ENCODE data around the gene CCDC81. TPM values are rescaled to one million over a fixed set of nuclear protein-coding genes. Genes with fewer than 3 reads are reported as not detected.
"Not testable (repeated sequence)": the region's sequence is repeated elsewhere in the genome, so short reads cannot be mapped to it uniquely, and the experiment has no call there.

Gene CCDC81
- total RNA-seq, 1 donor from 2014 or later, result 0.25 TPM

DNA sequence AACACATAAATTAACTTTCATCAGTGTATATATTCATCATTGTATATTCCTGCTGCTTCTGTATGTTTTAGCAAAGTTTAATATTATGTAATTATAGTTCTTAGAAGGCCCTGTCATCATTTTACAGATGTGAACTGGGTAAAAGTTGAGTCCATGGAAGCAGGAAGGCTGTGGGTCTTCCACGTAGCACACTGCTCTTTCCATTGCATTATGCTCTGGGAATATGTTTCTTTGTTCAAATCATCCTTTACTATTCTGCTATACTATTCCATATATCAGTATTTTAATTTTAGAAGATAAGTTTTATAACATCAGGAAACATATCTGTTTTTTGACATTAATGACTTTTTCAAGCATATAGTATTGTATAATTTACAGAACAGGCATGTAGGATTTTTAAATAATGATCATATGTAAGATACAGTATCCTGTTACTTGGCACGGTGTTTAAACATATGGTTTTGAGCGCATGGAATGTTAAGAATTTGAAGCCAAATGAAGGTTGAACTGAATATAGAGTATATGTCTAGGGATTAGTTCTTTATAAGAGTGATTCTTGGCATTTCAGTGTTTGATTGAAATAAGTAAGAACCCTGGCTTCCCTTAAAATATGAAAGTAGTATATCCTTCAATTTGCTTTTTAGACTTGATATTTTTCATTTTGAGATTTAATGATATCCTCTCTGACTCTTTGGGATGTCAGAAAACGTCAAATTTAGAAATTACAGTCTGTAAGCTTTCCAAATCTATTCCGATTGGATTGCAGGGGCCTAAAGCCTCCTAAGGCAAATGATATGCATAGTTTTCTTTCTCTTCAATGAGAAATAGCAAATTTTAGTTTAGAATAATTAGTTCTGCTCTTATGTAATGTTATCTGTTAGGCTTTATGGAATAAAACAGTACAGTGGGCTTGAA, 8.6 kb downstream of the CCDC81 start:
- intact Hi-C loops (cut with micrococcal nuclease), result no loop called here
- no peak for ATAC-seq

DNA sequence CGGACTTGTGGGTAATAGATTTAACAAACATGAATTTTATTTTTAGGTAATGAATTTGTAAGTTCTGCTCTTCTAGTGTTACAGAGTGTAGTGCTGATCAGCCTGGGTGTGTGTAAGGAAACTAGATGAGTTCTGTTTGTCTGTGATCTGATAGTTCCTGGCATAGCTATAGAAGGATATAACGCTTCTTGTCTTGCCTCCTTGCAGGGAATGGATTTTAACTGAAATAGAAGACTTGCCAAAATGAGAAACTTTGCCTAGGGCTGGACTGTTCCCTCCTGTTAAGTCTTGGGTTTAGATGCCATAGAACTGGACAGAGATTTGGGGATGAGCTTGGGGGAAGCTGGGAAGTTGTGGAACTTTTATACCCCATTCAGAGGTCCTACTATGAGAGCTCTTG, 11.6 kb downstream of the CCDC81 start:
- ATAC-seq (no peak), DNase-seq (no peak)
- intact Hi-C loops (cut with micrococcal nuclease), result no loop called here

More for the DNA sequence above, 8.6 kb downstream of the CCDC81 start:
- DNase-seq, result no peak

DNA sequence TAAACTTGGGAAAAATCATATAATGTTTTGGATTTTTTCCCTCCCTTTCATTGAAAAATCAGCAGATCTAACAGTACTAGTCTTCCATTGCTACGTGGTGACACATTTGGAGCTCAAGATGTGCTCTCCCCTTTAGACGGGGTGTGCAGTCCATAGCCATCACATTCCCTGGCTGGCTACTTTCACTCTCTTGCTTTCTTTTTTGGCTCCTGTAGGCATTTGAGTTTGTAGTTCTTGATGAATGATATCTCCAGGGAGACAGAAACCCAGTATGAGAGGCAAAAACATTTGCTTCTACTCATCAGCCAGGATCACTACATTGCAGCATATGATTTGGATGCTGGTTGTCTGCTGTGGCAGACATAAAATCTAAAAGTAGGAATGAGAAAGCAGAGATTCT, 12.1 kb downstream of the CCDC81 start:
- ATAC-seq (no peak), DNase-seq (no peak)
- intact Hi-C loops (cut with micrococcal nuclease), result no loop called here

DNA sequence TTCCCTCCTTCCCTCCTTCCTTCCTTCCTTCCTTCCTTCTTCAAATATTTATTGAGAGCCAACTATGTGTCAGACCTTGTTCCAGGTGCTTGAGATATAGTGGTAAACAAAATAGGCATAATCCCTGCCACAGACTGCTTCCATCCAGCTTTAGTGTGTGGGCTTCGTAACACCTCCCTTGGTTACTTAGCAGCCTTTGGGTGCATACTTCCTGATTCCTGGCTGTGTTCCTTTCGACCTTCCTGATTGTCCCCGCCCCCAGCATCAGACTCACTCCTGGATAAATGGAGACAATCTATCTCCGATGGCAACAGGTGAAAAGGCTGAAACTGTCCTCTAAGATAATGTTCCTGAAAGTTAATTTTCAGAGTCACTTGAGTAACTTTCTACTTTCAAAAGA, 13.5 kb downstream of the CCDC81 start:
- no peak for DNase-seq
- ATAC-seq, result no peak
- intact Hi-C loops (cut with micrococcal nuclease), result no loop called here

DNA sequence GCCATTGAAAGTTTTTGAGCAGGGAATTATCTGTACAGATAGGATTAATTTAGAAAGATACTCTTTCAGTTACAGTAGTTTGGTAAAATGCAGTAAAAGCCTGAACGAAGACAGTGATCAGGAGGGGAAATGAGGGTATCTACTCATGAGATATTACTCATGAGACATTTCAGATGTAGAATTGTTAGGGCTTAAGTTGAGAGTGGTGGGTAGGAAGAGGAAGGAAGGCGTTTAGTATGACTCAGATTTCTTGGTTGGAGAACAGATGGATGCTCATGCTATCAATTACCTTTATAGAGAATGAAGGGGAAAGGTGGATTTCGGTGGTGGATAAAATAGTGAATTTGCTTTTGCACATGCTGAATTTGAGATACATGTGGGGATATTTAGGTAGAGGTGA, 15.8 kb downstream of the CCDC81 start:
- DNase-seq (no peak), ATAC-seq (no peak)
- intact Hi-C loops (cut with micrococcal nuclease), result no loop called here

DNA sequence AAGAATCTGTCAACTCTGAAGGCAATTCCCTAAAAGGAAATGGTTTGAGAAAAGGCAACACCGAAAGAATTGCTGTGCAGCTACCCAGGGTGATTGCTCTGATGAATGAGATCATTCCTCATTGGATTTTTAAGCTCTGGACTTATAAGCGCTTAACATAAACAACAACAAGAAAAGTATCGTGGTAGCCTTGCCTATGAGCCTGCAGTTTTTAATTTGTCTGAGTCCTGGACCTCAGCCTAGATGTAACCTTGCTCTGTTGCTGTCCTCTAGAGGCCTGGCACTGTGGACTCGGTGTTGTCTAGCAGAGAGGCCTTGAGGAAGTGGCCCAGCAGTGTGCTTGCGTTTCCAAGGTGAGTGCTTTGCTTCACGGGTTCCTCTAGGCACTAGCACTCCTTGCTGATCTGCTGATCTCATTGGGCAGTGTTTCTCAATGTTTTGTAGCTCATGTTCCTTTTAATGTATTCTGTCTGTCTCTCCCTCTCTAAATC, 20.4 kb downstream of the CCDC81 start:
- intact Hi-C loops (cut with micrococcal nuclease), result no loop called here
- peak; percentile 39 for ATAC-seq
- DNase-seq, result no peak

DNA sequence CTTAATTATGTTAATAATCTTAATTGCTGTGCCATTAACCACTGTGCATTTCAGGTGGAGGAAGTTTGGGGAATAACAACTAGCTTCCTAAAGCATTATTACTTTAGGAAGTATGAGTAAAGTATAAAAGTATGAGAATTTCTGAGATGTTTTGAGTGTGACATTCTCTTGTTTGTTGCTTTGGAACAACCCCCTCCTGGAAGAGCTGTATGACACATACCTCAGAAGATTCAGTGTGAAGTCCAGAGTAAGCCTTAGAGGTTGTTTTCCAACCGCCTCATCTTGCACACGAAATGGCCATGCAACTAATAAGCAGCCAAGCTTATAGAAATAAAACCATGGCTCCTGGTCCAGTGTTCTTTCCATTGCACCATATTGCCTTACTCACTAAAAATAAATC, 21.7 kb downstream of the CCDC81 start:
- no peak for ATAC-seq
- DNase-seq, result no peak
- intact Hi-C loops (cut with micrococcal nuclease), result no loop called here

DNA sequence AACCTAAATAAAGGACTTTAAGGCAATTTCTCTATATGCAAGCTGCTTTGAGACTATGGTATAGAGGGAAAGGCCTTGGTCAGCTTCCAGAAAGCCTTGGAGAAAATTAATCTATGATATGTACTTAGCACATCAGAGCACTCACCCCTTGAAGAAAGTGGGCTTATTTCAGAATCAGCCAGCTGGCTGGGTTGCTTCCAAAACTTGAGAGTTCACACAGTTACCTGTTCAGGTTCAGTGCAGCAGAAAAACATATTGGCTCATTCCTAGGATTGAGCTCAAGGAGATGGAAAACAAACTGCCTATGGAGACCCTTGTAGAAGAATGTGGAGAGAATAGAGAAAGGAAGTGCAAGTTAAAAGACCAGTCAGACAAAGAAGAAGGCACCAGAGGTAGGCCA, 22.7 kb downstream of the CCDC81 start:
- no peak for DNase-seq
- no peak for ATAC-seq
- intact Hi-C loops (cut with micrococcal nuclease), result no loop called here

DNA sequence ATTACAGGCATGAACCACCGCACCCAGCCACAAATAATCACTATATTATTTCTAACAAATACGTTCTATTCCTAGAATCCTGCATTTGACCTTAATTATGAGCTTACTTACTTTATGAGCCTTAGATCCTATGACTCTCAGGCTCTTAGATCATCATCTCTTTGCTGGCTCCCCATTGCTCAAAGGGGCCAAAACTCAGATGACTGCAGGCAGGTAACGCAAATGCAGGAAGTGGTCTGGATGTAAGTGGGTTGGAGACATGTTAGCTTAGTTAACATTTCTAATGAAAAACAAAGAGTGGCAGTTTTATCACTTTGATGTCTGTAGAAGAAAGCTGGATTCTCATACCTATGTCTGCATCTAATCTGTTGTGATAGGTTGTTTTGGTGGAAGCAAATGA, 23.4 kb downstream of the CCDC81 start:
- intact Hi-C loops (cut with micrococcal nuclease), result no loop called here
- DNase-seq (no peak), ATAC-seq (no peak)

DNA sequence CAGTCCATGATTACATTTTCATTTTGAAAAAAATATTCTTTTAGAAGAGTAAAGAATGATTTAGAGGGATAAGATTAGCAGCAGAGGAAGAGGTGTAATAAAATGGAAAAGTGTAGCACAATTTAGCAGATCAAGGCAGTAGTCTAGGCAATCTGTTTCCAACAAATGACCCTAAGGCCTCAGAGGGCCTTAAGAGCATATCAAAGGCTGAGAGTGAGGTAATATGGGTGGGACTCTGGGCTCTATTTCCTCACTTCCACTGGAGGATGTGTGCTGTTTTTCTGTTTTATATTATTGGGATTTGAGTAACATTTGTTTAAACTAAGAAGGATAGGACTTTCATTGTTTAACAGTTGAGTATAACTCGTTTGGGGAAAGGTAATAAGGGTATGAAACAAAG, 28.8 kb downstream of the CCDC81 start:
- DNase-seq (no peak), ATAC-seq (peak; percentile 43)
- intact Hi-C loops (cut with micrococcal nuclease), result no loop called here

DNA sequence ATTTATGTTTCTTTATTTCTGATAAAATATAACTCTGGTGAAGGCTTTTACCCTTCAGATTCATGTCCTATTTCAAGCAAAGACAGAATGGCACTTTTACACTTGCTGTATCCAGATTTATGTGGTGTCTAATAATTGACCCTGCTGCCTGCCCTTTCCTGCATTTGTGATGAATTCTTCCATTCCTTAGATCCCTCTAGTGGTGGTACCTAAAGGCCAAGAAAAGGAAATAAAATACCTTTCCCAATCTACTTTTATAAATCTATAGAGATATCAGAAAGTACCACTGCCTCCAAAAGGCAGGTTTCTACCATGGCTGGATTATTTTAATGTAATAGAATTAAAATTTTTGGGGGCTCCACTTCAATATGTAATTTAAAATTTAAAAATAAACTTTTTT, 34.2 kb downstream of the CCDC81 start:
- ATAC-seq (no peak), DNase-seq (no peak)
- intact Hi-C loops (cut with micrococcal nuclease), result no loop called here

DNA sequence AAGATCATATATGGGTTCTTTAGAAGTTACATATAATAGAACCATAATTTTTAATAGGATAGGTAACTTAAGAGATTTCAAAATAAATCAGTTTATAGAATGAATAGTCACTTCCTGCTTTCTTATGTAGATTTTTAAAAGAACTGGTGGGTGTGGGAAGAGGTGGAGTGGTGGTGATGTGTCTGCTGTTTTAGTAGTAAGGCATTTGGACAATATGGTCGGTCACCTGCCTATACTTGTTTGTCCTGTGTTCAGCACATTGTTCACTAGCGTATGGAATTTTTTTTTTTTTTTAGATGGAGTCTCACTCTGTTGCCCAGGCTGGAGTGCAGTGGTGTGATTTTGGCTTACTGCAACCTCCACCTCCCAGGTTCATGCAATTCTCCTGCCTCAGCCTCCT, 39.3 kb downstream of the CCDC81 start:
- intact Hi-C loops (cut with micrococcal nuclease), result no loop called here
- ATAC-seq (no peak), DNase-seq (no peak)

DNA sequence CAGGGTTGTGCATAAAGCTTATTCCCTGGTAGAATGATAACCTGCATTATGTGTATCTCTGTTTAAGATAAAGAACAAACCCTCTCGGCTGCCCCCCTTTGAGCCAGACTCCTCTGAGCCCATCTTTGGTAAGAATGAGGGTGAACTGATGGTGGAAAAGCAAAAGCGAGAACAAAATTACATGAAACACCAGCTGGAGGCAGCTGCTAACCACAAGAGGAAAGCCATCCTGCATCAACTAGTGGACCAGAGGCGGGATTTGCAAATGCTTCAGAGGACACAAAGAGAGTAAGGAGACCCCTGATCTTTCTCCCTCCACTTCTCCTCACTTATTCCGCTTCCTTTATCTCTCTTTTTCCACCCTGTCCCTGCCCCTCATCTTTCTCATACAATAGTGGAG, 40.3 kb downstream of the CCDC81 start:
- intact Hi-C loops (cut with micrococcal nuclease), result no loop called here
- DNase-seq (no peak), ATAC-seq (no peak)

DNA sequence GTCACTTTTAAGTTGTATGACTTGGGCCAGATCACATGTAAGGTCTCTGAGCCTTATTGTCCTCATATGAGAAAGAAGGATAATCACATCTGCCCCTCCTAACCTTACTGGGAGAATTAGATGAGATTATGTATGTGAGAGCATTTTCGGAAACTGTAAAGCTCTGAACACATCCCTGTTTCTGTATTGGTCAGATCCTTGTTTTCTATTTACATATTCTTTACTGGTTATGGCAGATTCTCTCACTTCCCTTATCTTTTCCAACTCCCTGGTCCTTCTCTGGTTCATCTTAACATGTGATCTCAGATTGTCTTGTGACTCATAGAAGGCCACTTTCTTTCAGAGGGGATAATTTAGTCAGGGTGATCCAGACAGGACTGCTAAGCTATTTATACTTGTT, 41.8 kb downstream of the CCDC81 start:
- DNase-seq (no peak), ATAC-seq (no peak)
- intact Hi-C loops (cut with micrococcal nuclease), result no loop called here

DNA sequence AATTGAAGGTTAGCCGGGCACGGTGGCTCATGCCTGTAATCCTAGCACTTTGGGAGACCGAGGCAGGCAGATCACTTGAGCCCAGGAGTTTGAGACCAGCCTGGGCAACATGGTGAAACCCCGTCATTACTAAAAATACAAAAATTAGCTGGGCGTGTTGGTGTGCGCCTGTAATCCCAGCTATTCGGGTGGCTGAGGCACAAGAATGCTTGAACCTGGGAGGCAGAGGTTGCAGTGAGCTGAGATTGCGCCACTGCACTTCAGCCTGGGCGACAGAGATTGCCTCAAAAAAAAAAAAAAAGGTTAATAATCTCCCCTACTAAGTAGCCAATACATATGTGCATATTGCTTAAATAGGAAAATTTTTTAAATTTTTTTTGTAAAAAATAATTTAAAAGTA, 42.3 kb downstream of the CCDC81 start:
- intact Hi-C loops (cut with micrococcal nuclease); ATAC-seq; DNase-seq: not testable (repeated sequence)

DNA sequence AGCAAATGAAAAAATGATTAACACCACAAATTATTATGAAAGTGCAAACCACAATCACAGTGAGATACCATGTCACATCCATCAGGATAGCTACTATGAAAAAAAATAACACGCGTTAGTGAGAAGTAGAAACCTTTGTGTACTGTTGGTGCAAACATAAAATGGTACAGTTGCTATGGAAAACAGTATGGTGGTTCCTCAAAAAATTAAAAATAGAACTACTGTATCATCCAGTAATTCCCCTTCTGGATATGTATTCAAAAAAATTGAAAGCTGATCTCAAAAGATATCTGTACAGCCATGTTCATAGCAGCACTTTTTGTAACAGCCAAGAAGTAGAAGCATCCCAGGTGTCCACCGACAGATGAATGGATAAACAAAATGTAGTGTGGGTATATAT, 43.4 kb downstream of the CCDC81 start:
- intact Hi-C loops (cut with micrococcal nuclease), result no loop called here
- no peak for DNase-seq
- no peak for ATAC-seq

DNA sequence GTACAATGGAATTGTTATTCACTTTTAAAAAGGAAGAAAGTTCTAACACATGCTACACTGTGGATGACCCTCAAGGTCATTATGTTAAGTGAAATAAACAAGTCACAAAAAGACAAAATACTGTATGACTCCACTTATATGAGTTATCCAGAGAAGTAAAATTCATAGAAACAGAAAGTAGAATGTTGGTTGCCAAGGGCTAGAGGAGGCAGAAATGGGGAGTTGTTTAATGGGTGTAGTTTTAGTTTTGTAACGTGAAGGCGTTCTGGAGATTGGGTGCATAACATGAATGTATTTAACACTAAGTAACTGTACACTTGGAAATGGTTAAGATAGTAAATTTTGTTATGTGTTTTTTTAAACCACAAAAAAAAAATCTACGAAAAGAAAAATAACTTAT, 43.8 kb downstream of the CCDC81 start:
- ATAC-seq (no peak), DNase-seq (no peak)
- intact Hi-C loops (cut with micrococcal nuclease), result no loop called here

DNA sequence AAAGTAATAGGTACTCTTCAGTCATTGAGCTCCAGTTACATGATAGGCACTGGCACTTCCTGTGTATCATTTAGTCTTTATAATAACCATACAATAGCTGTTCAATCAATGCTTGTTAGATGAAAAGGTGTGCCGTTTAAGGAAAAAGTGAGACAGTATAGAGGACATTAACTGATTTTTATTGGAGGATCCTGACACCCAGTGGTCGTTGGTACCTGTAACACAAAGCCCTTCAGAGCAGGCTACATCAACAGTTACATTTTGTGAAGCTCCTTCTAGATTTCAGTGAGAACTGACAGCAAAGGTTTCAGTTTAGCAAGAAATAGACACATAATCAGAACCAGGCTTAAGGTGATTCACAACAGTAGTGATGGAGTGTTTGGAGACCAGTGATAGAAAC, 44.2 kb downstream of the CCDC81 start:
- intact Hi-C loops (cut with micrococcal nuclease), result no loop called here
- ATAC-seq (no peak), DNase-seq (no peak)

DNA sequence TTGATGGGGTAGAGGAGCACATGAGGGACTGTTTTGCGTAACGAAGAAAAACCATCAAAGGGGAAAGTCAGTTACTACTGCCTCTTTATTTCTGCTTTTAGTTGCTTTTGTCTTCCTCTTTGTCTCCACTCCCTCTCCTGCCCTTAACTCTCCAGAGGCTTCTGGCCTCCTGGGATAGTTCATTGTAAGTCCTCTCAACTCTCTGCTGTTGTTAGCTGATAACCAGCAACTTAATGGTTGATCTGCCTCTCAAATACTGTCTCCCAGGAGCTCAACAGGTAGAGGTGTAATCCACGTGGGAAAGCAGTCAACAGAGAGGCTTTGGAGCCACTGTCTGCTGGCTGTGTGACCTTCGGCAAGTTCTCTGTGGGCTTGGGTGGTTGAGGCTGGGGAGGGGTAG, 47.3 kb downstream of the CCDC81 start:
- no peak for DNase-seq
- no peak for ATAC-seq
- intact Hi-C loops (cut with micrococcal nuclease), result no loop called here

DNA sequence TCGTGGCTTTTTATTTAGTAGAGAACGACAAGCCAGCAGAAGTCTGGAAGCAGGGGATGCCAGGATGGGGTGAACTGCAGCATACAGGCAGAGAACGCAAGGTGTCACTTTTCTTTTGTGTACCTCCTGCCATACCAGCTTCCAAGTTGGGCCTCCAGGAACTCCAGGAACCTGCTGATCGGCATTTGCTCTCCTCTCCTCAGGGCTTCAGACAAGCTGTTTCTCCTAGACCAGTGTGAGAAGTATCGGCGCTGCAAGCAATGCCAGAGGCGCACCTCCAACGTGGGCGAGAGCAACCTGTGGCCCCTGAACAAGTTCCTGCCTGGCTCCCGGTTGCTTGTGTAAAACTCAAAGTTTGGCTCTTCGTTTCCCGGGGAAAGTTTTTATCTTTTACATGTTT, 47.7 kb downstream of the CCDC81 start:
- DNase-seq (no peak), ATAC-seq (no peak)
- intact Hi-C loops (cut with micrococcal nuclease), result no loop called here

DNA sequence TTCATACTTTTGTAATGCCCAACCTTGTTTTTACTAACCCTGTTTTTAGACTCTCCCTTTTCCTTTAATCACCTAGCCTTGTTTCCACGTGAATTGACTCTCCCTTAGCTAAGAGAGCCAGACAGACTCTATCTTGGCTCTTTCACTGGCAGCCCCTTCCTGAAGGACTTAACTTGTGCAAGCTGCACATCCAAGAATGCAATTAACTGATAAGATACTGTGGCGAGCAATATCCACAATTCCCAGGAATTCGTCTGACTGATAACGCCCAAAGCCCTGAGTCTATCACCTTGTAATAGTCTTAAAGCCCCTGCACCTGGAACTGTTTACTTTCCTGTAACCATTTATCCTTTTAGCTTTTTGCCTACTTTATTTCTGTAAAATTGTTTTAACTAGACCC, 48.8 kb downstream of the CCDC81 start:
- intact Hi-C loops (cut with micrococcal nuclease); ATAC-seq; DNase-seq: not testable (repeated sequence)

Data from left ventricle myocardium superior (tissue), 1 donor.